GM12872 (cell line): Measurements from ENCODE around the gene P3H3.

Source experiments
- TF ChIP-seq, protein P1 (sequence below): IDR thresholded peaks from 3 replicates; pipeline ENCODE4 v1.5.1; 2011; ENCODE audit warnings: low read depth, mild to moderate bottlenecking, low read length, moderate library complexity; ENCODE audit not compliant: insufficient read depth

Gene P3H3

DNA sequence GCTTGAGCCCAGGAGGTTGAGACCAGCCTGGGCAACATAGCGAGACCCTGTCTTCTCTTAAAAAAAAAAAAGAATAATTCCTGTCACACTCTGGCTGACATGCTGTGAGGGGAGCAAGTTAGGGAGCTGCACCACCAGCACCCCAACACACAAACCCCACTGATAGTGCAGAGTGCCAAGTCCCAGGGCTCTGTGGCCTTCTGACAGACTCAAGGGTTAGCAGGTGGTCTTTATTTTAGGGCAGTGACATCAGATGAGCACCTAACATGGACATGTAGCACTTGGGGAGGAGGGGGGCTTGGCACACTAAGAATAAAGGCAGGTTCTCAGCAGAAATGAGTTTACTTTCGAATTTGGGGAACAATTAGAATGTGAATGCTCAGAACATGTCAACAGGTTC is 30.6 kb downstream of the P3H3 start:
- TF ChIP-seq, protein P1, sequence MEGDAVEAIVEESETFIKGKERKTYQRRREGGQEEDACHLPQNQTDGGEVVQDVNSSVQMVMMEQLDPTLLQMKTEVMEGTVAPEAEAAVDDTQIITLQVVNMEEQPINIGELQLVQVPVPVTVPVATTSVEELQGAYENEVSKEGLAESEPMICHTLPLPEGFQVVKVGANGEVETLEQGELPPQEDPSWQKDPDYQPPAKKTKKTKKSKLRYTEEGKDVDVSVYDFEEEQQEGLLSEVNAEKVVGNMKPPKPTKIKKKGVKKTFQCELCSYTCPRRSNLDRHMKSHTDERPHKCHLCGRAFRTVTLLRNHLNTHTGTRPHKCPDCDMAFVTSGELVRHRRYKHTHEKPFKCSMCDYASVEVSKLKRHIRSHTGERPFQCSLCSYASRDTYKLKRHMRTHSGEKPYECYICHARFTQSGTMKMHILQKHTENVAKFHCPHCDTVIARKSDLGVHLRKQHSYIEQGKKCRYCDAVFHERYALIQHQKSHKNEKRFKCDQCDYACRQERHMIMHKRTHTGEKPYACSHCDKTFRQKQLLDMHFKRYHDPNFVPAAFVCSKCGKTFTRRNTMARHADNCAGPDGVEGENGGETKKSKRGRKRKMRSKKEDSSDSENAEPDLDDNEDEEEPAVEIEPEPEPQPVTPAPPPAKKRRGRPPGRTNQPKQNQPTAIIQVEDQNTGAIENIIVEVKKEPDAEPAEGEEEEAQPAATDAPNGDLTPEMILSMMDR, result no peak

DNA sequence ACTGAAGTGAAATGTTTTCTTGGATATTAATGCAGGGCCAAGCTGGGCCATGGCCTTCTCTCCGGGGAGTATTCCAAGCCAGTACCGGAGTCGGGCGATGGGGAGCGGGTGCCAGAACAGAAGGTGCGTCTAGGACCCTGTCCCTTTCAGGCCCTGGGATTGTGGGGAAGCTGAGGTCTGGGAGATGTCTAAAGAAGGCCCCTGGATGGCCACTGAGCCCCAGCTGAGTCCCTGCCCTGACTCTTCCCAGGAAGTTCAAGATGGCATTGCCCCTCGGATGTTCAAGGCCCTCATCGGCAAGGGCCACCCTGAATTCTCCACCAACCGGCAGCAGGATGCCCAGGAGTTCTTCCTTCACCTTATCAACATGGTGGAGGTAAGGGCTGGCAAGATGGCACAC is 31.9 kb downstream of the P3H3 start:
- TF ChIP-seq, protein P1, result no peak

DNA sequence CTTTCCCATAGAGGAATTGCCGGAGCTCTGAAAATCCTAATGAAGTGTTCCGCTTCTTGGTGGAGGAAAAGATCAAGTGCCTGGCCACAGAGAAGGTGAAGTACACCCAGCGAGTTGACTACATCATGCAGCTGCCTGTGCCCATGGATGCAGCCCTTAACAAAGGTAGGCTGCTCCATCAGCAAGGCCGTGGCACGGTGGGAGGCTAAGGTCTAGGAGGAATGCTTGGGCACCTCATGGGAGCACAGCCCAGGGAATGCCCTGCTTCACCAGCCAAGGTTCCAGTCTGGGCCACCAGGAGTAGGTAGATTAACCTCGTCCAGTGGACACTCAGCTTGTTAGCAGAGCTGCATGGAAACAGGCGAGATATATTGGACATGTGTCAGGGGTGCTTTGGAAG is 32.7 kb downstream of the P3H3 start:
- TF ChIP-seq, protein P1, result no peak

DNA sequence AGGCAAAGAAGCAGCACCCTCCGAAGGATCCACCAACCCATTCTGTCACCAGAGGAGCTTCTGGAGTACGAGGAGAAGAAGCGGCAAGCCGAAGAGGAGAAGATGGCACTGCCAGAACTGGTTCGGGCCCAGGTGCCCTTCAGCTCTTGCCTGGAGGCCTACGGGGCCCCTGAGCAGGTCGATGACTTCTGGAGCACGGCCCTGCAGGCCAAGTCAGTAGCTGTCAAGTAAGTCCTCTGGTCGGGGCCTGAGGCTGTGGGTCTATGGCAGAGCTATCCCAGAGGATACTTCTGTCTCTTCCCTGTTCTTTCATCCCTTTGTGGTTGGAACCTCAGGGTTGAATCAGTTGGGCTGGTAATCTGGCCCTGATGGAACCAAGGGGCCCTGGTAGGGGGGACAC is 33.2 kb downstream of the P3H3 start:
- TF ChIP-seq, protein P1, result no peak

DNA sequence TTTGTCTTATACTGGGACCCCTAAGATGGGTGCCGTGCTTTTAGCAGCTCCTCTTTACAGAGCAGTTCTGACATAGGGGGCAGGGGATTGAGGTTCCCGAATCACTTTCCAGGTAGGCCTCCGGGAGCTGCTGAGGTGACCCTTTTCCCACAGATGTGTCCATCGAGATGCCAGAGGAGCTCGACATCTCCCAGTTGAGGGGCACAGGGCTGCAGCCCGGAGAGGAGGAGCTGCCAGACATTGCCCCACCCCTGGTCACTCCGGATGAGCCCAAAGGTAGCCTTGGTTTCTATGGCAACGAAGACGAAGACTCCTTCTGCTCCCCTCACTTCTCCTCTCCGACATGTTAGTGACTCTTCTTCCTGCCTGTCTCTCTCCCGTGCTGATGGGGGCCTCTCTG is 34.8 kb downstream of the P3H3 start:
- TF ChIP-seq, protein P1, result no peak

DNA sequence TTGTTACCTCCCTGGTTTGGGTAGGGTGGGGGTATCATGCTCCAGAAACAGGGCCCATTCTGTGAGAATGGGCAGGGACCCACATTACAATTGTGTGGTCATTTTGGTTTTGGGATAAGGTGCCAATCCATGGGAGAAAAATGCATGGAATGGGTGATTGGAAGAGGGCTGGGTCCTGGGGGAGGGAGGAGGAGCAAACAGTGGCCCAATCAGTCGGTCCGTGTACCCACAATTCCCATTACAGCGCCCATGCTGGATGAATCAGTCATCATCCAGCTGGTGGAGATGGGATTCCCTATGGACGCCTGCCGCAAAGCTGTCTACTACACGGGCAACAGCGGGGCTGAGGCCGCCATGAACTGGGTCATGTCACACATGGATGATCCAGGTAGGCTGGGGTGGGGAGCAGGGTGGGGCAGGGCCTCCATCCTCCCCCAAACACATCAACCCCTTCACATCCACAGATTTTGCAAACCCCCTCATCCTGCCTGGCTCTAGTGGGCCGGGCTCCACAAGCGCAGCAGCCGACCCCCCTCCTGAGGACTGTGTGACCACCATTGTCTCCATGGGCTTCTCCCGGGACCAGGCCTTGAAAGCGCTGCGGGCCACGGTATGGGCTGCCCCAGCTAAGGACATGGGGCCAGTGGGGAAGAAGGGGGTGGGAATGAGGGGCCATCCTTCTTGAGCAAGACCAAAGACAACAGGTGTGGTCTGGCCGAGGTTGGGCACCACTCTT is 35.5 kb downstream of the P3H3 start:
- TF ChIP-seq, protein P1, result no peak

DNA sequence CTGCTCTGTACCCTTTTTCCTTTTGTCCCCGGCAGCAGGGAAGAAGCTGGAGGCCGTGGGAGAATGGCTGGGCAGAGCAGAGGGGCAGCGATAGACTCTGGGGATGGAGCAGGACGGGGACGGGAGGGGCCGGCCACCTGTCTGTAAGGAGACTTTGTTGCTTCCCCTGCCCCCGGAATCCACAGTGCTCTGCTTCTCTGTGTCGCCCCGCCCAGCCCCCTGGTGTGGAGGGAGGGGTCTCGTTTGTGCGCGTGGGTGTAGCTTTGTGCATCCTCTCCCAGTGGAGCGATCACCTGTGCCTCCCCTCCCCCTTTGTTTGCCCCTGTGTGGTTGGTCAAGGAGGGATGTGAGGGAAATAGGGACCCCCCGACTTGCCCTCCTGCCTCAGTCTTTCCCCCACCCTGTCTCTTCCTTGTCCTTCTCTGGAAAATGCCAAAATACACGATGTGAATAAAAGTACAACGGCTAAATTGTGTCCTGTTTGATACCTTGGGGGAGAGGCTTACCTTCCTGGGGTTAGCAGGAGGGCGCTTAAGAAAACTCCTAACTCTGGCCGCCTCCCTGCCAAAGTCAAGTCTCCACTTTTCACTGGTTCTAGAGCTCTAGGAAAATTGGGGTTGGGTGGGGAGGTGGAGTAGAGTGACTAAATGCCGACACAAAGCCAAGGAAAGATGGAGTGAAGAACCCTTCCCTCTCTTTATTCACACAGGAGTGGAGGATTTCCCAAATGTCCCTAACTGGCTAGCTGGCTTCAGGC is 38.1 kb downstream of the P3H3 start:
- TF ChIP-seq, protein P1, result no peak
